HL-60 (cell line): ENCODE measurements around the gene PTTG2.

ENCODE experiments used
- GABPA ChIP-seq: IDR thresholded peaks from 2 replicates; pipeline ENCODE4 v1.6.1; 2012; ENCODE audit warnings: low read depth
- POLR2AphosphoS5 ChIP-seq: IDR thresholded peaks from 2 replicates; pipeline ENCODE4 v1.6.1; 2012; ENCODE audit warnings: low read depth
- SPI1 ChIP-seq: IDR thresholded peaks from 2 replicates; pipeline ENCODE4 v1.6.1; 2012; ENCODE audit warnings: low read depth, mild to moderate bottlenecking, borderline replicate concordance
- TF ChIP-seq, protein P1 (sequence below): IDR thresholded peaks from one replicate; pipeline ENCODE4 v1.5.1; 2011; ENCODE audit warnings: low read length, control low read depth, inconsistent platforms; ENCODE audit not compliant: insufficient read depth
- TF ChIP-seq, protein P2 (sequence below): IDR thresholded peaks from 2 replicates; pipeline ENCODE4 v1.6.1; 2012; ENCODE audit warnings: low read depth; ENCODE audit not compliant: insufficient replicate concordance

DNA sequence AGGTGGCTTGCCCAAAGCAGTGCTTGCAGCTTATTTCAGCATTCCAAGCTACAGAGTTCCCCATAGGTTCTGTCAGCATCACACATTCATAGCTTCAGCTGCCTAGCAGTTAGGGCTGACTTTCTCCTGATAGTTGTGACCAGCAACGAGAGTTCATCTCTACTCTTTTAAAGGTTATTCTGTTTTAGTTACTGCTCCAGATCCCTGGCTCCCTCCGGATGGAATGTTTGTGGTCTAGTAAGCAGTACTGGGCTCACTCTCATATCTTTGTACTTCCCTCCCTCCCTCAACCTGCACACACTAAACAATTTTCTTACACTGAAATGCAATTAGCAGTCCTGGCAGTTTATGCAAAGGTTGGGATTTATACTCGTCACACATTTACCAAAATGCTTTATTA is 43.9 kb downstream of the PTTG2 start:
- TF ChIP-seq, protein P1, sequence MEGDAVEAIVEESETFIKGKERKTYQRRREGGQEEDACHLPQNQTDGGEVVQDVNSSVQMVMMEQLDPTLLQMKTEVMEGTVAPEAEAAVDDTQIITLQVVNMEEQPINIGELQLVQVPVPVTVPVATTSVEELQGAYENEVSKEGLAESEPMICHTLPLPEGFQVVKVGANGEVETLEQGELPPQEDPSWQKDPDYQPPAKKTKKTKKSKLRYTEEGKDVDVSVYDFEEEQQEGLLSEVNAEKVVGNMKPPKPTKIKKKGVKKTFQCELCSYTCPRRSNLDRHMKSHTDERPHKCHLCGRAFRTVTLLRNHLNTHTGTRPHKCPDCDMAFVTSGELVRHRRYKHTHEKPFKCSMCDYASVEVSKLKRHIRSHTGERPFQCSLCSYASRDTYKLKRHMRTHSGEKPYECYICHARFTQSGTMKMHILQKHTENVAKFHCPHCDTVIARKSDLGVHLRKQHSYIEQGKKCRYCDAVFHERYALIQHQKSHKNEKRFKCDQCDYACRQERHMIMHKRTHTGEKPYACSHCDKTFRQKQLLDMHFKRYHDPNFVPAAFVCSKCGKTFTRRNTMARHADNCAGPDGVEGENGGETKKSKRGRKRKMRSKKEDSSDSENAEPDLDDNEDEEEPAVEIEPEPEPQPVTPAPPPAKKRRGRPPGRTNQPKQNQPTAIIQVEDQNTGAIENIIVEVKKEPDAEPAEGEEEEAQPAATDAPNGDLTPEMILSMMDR: no peak
- no peak for TF ChIP-seq POLR2AphosphoS5
- TF ChIP-seq, protein P2, sequence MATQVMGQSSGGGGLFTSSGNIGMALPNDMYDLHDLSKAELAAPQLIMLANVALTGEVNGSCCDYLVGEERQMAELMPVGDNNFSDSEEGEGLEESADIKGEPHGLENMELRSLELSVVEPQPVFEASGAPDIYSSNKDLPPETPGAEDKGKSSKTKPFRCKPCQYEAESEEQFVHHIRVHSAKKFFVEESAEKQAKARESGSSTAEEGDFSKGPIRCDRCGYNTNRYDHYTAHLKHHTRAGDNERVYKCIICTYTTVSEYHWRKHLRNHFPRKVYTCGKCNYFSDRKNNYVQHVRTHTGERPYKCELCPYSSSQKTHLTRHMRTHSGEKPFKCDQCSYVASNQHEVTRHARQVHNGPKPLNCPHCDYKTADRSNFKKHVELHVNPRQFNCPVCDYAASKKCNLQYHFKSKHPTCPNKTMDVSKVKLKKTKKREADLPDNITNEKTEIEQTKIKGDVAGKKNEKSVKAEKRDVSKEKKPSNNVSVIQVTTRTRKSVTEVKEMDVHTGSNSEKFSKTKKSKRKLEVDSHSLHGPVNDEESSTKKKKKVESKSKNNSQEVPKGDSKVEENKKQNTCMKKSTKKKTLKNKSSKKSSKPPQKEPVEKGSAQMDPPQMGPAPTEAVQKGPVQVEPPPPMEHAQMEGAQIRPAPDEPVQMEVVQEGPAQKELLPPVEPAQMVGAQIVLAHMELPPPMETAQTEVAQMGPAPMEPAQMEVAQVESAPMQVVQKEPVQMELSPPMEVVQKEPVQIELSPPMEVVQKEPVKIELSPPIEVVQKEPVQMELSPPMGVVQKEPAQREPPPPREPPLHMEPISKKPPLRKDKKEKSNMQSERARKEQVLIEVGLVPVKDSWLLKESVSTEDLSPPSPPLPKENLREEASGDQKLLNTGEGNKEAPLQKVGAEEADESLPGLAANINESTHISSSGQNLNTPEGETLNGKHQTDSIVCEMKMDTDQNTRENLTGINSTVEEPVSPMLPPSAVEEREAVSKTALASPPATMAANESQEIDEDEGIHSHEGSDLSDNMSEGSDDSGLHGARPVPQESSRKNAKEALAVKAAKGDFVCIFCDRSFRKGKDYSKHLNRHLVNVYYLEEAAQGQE: no peak
- no peak for TF ChIP-seq GABPA
- no peak for TF ChIP-seq SPI1
